CD4-positive, alpha-beta T cell treated with Interleukin-4 for 4 hours (primary cell): ENCODE data around the gene POLG2.
"Not testable (repeated sequence)": the region's sequence is repeated elsewhere in the genome, so short reads cannot be mapped to it uniquely, and the experiment has no call there.

ENCODE experiments used
- DNase-seq: peaks from one replicate; pipeline ENCODE4 v3.0.0-alpha.2; 2020

Gene POLG2

DNA sequence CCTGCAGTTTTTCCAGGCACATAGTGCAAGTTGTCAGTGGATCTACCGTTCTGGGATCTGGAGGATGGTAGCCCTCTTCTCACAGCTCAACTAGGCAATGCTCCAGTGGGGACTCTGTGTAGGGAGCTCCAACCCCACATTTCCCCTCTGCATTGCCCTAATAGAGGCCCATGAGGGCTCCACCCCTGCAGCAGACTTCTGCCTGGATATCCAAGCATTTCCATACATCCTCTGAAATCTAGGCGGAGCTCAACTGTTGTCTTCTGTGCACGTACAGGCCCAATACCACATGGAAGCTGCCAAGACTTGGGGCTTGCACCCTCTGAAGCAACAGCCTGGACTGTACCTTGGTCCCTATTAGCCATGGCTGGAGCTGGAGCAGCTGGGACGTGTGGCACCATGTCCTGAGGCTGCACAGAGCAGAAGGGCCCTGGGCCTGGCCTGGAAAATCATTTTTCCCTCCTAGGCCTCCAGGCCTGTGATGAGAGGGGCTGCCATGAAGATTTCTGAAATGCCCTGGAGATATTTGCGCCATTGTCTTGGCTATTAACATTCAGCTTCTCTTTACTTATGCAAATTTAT lies 58.8 kb downstream of the POLG2 start:
- no peak for DNase-seq

DNA sequence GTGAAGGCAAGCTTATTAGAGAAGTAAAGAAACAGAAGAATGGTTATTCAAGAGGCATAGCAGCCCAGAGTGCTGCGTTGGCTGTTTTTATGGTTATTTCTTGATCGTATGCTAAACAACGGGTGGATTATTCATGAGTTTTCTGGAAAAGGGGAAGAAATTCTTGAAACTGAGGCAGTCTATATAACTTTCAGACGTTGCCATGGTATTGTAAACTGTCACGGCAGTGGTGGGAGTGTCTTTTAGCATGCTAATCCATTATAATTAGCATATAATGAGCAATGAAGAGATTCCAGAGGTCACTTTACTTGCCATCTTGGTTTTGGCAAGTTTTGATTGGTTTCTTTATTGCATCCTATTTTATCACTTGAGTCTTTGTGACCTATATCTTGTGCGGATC lies 65.3 kb downstream of the POLG2 start:
- DNase-seq = no peak

DNA sequence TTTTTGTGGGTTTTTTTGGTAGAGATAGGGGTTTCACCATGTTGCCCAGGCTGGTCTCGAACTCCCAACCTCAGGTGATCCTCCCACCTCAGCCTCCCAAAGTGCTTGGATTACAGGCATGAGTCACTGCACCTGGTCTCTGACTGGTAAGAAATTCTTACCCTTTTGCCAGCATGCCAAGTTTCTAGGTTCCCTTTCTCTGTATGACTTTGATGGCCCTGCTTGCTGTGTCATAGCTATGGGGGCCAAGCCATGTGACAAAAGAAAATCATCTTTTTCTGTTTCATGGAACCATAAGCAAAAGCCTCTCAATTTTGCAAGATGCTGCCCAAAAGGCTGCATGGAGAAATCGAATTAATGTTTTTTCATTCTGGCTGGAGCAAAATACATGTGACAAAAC lies 66.8 kb downstream of the POLG2 start:
- not testable (repeated sequence) for DNase-seq

DNA sequence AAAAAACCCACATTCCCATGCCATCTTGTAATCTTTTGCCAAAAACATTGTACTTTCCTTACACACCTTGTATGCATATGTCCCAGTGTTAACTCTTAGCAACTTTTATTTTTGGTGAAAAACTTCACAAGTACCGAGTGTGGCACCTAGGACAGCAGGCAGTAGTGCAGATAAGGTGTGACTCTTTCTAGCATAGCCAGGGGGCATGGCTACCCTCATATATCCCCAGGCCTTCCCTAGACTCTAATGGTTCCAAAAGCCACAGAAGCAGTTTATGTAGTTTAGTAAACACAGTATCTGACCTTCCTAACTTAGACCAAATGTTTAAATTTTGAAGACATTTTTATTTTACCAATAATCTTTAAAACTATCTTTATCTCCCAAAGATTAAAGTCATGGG lies 68.4 kb downstream of the POLG2 start:
- DNase-seq = no peak
